Natural killer cell (primary cell): ENCODE data around the gene SKI. TPM values are rescaled to one million over a fixed set of nuclear protein-coding genes. Genes with fewer than 3 reads are reported as not detected.
A peak's percentile ranks its signal among the peaks of the same experiment; 100 is the strongest.

ENCODE experiments used
- ATAC-seq, 3 donors: fragments of 150-1000 bp in 2 of 3; fragments of 200-7000 bp in 1 of 3; cut with Tn5 transposase; 1 replicate in 1 of 3; 2 replicates in 2 of 3; pipeline ENCODE4 v1.10.0; 2021; ENCODE audit warnings: mild to moderate bottlenecking in 2 of 3, moderate library complexity in 2 of 3
- DNase-seq, 2 donors: peaks; one replicate each; pipeline versions ENCODE4 v3.0.0 to v3.0.0-alpha.2; 2013 to 2021; ENCODE audit warnings: mixed read lengths in 1 of 2
- H3K27ac ChIP-seq: one replicate; pipeline ENCODE4 v1.5.1; 2013; ENCODE audit warnings: mild to moderate bottlenecking, low read length
- H3K27me3 ChIP-seq: one replicate; pipeline ENCODE4 v1.6.1; 2013; ENCODE audit warnings: low read length; ENCODE audit not compliant: control insufficient read depth, insufficient read depth
- H3K36me3 ChIP-seq: one replicate; pipeline ENCODE4 v1.6.1; 2013; ENCODE audit warnings: low read length; ENCODE audit not compliant: control insufficient read depth, insufficient read depth
- H3K4me1 ChIP-seq: one replicate; pipeline ENCODE4 v1.6.1; 2013; ENCODE audit warnings: low read length; ENCODE audit not compliant: control insufficient read depth, insufficient read depth
- H3K4me3 ChIP-seq: one replicate; pipeline ENCODE4 v1.5.1; 2013; ENCODE audit warnings: low read length
- H3K9me3 ChIP-seq: one replicate; pipeline ENCODE4 v1.6.1; 2013; ENCODE audit warnings: low read length; ENCODE audit not compliant: control insufficient read depth, insufficient read depth
- H3K27ac Mint-ChIP-seq, 2 donors: one replicate each; pipeline ENCODE4 v1.8.0; 2022; ENCODE audit warnings: mild to moderate bottlenecking in 2 of 2, mixed read lengths in 2 of 2, moderate library complexity in 1 of 2
- H3K27me3 Mint-ChIP-seq, 2 donors: one replicate each; pipeline ENCODE4 v1.8.0; 2022; ENCODE audit warnings: low read depth in 2 of 2, mixed read lengths in 2 of 2
- H3K36me3 Mint-ChIP-seq: one replicate; pipeline ENCODE4 v1.8.0; 2022; ENCODE audit warnings: mixed read lengths
- H3K4me1 Mint-ChIP-seq, 2 donors: one replicate each; pipeline ENCODE4 v1.8.0; 2022; ENCODE audit warnings: mixed read lengths in 2 of 2
- H3K4me3 Mint-ChIP-seq: one replicate; pipeline ENCODE4 v1.8.0; 2022; ENCODE audit warnings: mild to moderate bottlenecking, moderate library complexity, mixed read lengths
- H3K9me3 Mint-ChIP-seq, 2 donors: one replicate each; pipeline ENCODE4 v1.8.0; 2022; ENCODE audit warnings: mixed read lengths in 2 of 2
- CTCF ChIP-seq: fragments of 200-600 bp; IDR thresholded peaks from one replicate; pipeline ENCODE4 v1.8.0; 2022; ENCODE audit warnings: antibody characterized with exemption
- WGBS: methylation state at CpG from one replicate; pipeline ENCODE4 v1.1.7; 2013; ENCODE audit warnings: missing lambda C conversion rate; ENCODE audit not compliant: insufficient coverage; 5-methylcytosine and 5-hydroxymethylcytosine counted together
- intact Hi-C: fragments of 100-400 bp; cut with micrococcal nuclease; formaldehyde crosslinking; loops from one replicate; pipeline ENCODE4 v1.14.2; 2022
- total RNA-seq, 4 donors: library from RNA; stranded (reverse); fragments of 120-200 nt in 1 of 4; gene quantifications; one replicate each; pipeline versions ENCODE4 v1.2.3 to v1.2.4, GENCODE V29; 2013 to 2022

Gene SKI
- total RNA-seq, 3 donors from 2014 or later (not counting 1 experiment from before 2014, with no cell fraction given) = 96.9 to 145 (median 140) TPM

GRCh38 chr1:2205191-2205952, 22.7 kb upstream of the SKI start:
- H3K27ac Mint-ChIP-seq = peak overlapping the region; percentile 54 to 81

GRCh38 chr1:2206813-2207487, 21.2 kb upstream of the SKI start:
- no peaks in the 10 kb centered on the region for H3K36me3 Mint-ChIP-seq

More at GRCh38 chr1:2205191-2205952, 22.7 kb upstream of the SKI start:
- ATAC-seq = peak; percentile 89 to 95 (median 94)
- Mint-ChIP-seq H3K9me3 (no peaks in the 10 kb centered on the region), H3K27me3 (no peaks in the 10 kb centered on the region), H3K4me1 (peaks cover 5 to 18% of the 10 kb centered on the region in 2 donors), H3K36me3 (no peaks in the 10 kb centered on the region), H3K4me3 (peak overlapping the region; percentile 65)
- Histone ChIP-seq H3K27me3 (no peaks in the 10 kb centered on the region), H3K36me3 (no peaks in the 10 kb centered on the region), H3K4me1 (peaks cover 28% of the 10 kb centered on the region), H3K9me3 (no peaks in the 10 kb centered on the region), H3K4me3 (peak overlapping the region; percentile 28), H3K27ac (peak overlapping the region; percentile 41)
- 9% methylated on average over 80 of the region's 84 CpGs for WGBS
- peak; percentile 89 to 96 for DNase-seq
- no peak for TF ChIP-seq CTCF
- intact Hi-C loops = no loop called here

GRCh38 chr1:2208309-2209239, 19.5 kb upstream of the SKI start:
- 90% methylated on average over 24 of the region's 24 CpGs for WGBS

More at GRCh38 chr1:2206813-2207487, 21.2 kb upstream of the SKI start:
- no peak for DNase-seq
- Mint-ChIP-seq H3K27ac (no peak overlapping the region), H3K27me3 (no peaks in the 10 kb centered on the region), H3K4me1 (peaks cover 5 to 18% of the 10 kb centered on the region in 2 donors), H3K9me3 (no peaks in the 10 kb centered on the region), H3K4me3 (no peak overlapping the region)
- Histone ChIP-seq H3K27me3 (no peaks in the 10 kb centered on the region), H3K4me1 (peaks cover 19% of the 10 kb centered on the region), H3K4me3 (no peak overlapping the region), H3K36me3 (no peaks in the 10 kb centered on the region), H3K27ac (no peak overlapping the region), H3K9me3 (no peaks in the 10 kb centered on the region)
- ATAC-seq = no peak
- WGBS = 90% methylated on average over 16 of the region's 16 CpGs
- TF ChIP-seq CTCF = no peak
- intact Hi-C loops = no loop called here

More at GRCh38 chr1:2208309-2209239, 19.5 kb upstream of the SKI start:
- no peak overlapping the region for H3K27ac ChIP-seq
- TF ChIP-seq CTCF = no peak
- DNase-seq = no peak
- H3K4me1 ChIP-seq = peaks cover 35% of the 10 kb centered on the region
- no peak overlapping the region for H3K4me3 ChIP-seq
- intact Hi-C loops = no loop called here
- Mint-ChIP-seq H3K4me1 (peaks cover 5 to 13% of the 10 kb centered on the region in 2 donors), H3K27me3 (no peaks in the 10 kb centered on the region), H3K9me3 (no peaks in the 10 kb centered on the region), H3K36me3 (no peaks in the 10 kb centered on the region), H3K4me3 (peak overlapping the region; percentile 49), H3K27ac (no peak overlapping the region)
- no peaks in the 10 kb centered on the region for H3K9me3 ChIP-seq
- ATAC-seq = no peak
- H3K36me3 ChIP-seq = no peaks in the 10 kb centered on the region
- peaks cover 3% of the 10 kb centered on the region for H3K27me3 ChIP-seq
